GM19467 (cell line): Measurements from ENCODE around the gene CNRIP1.
A peak's percentile ranks its signal among the peaks of the same experiment; 100 is the strongest.

Experiments
- ATAC-seq: cut with Tn5 transposase; IDR thresholded peaks from one replicate; pipeline ENCODE4 v1.9.1; 2021; ENCODE audit warnings: mild to moderate bottlenecking, moderate library complexity; ENCODE audit not compliant: unreplicated experiment

CNRIP1 gene

DNA sequence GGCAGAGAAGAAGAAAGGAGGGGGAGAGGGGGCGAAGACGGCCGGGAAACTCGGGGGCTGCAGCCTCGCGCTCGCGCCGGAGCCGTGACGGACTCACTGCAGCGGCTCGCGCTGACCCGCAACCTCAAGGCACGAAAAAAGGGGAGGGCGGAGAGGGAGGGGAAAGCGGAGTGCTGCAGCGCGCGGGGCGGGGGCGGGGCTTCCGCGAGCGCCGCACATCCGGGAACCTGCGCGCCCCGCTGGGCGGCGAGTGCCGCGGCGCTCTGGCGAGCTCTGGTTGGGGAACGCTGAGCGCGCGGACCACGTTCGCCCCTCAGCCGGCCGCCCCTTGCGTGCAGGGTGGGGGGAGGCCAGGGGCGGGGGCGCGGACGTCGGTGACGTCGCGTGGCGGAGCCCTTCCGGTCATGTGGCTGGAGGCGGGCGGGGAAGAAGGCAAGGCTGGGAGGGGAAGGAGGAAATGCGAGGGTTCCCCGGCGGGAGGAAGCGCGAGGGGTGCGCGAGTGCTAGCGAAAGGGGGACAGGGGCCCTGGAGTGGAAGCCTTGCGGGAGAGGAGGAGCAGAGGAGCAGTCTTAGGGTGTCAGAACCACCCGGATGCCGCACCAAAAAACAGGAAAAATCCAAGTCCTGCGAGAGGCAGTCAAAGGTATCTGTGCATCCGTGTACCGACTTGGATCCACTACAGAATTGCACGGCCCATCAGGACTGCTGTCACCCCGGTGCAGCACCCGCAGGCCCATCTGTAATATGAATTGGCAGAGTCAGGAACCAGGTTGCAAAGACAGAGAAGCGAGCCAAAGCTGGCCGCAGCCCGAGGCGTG is 67.1 kb downstream of the CNRIP1 start, which contains the start of gene PPP3R1:
TSS of gene PPP3R1 (minus strand) at position 133 of the 819 bp plus-strand sequence. CDS start 405 bp downstream, outside the sequence.
- peak; percentile 76 for ATAC-seq

DNA sequence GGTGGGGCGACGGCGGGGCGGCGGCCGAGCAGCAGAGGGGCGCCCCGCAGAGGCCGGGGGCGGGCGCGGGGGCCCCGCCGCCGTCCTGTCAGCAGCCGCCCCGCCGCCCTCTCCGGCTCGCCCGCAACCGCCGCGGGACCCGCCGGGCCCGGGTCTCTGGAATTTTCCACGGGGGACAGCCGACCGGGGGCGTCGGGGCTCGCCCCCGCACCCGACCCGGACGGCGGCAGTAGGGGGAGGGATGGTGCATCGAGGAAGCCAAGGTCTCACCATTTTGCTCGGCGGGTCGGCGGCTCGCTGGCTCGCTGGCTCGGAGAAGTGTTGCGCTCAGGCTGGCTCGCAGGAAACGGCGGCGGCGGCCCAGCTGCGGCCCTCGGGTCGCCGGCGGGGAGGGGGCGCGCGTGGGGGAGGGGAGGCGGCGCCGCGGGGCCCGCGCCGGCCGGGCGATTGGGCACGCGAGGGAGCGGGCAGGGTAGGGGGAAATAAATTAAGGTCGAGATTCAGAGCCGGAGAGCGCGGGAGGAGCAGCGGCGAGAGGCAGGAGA is 67.8 kb downstream of the CNRIP1 start:
- ATAC-seq = peak; percentile 8

DNA sequence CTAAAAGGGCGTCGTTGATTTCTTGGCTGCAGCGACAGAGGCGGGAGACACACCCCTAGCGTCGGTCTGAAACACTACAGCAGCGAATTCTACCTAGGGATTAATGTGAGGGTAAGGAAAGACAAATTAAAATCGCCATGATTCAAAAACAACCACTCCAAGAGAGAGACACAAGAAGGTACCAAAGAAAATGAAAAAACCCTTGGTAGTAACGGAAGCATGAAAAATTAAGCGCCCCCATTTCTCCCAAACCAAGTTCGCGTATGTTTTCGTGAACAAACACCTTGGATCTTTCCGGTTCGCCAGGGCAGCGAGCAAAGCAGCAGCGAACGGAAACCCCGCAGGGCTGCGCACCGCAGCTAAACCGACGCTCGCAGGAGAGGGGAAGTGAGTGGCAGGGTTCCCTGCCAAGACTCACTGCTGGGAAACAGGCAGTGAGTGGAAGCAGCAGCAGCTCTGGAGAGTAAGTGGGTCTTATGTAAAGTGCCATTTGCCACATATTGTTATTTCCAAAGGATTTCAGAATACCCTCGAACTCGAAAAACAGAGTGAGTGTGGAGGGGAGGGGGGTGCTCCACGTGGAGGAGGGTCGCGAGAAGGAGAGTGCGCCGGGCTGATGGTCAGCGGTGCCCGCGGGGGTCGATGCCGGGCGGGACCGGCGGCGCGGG is 68.4 kb downstream of the CNRIP1 start:
- ATAC-seq = peak; percentile 52

DNA sequence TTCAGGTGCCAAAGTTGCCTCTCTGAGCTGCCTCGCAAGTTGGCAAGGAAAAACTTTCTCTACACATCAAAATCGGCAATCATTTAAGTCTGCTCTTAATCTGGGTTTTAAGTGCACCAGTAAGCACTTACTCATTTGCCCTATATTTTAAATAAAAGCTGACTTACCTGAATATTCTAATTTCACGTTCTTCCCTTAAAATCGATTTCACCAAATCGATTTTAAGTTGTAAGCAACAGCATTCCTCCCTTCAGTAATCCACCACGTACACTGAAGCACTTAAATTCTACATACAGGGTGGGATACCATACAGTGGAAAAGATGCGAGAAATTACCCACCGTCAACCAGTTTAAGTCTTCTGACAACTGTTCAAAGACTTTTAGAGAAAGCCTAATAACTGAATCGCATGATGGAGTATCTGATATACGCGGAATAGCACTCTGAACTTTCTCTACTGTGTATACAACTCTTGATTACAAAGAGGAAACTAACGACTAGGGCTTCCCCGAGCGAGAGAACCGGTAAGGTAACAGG is 69.0 kb downstream of the CNRIP1 start:
- ATAC-seq = no peak

DNA sequence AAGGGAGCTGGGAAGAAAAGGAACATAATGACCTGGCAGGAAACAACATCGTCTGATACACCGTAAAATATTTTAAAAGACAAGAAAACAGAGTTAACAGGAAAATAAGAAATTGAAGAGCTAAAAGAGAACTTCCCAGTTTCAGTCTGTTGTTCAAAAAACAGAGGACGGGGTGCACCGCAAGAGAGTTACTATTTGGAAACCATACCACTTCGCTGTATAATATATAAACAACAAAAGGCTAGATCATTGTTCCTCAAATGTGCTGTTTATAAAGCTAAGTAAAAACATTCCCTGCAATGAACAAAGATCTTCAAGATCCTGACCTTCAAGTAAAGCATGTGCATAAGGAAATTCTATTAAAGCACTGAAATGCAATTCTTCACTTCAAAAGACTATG is 69.6 kb downstream of the CNRIP1 start:
- ATAC-seq = no peak

DNA sequence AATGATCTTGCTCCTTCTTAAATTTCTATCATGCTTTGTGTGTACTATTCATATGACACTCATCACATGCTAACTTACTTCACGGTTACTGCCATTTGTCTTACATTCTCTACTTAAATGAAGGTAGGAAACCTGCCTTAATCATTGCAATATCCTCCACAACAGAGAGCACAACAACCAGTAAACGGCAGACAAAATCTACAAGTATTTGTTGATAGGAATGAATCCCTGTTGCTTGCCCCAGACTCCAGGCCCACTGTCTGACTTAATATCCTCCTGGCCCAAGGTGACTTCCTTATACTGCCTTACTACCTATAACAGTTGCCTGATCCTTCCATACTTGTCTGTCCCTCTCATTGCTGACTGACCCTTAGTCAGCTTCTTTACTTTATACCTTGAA is 70.9 kb downstream of the CNRIP1 start:
- no peak for ATAC-seq

DNA sequence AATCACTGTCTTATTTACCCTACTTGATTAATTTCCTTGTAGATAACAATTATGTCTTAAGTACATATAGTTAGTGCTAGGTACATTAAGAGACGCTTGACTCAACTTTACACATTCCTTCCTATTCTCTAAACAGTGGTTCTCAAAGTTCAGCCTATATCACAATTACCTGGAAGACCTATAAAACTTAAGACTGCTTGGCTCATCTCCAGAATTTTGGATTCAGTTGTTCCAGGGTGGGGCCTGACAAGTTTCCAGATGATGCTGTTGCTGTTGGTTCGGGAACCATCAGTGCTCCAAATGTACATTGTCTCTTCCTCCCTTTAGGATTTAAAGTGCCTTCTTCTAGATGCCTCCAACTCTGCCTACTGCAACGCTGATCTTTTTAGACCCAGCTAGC is 71.4 kb downstream of the CNRIP1 start:
- ATAC-seq = no peak

DNA sequence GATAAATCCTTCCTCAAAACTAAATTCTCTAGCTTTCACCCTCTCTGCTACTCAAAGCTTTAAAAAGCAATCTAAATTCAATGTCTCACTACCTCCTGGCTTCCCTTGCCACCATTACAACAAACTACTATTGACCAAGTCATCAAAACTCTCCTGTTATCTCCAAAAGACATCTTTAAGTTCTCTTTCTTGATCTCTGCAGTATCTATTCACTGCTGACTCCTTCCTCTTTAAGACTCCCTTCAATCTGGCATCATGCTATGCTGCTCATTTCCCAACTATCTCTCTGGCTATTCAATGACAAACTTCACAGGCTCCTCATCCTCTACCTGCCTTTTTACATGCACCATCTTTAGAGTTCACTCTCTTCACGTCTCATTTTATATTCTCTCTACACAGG is 73.4 kb downstream of the CNRIP1 start:
- no peak for ATAC-seq

DNA sequence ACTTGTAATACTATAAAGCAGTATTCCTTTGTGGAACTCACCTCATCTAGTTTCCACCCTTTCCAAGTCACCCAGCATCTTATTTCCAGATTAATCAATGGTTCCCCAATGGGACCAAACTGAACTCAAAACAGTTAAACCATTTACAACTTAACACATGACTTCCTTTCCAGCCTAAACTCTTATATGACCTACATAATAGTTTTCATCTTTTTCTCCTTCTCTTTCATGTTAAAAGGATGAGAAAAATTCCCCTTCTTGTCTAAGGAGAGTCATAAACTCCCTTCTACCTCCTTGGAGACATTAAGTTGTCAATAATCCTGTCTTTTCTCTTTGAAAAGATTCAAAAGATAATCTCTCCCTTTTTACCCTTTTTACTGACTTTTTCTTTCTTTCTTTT is 74.1 kb downstream of the CNRIP1 start:
- ATAC-seq = no peak

DNA sequence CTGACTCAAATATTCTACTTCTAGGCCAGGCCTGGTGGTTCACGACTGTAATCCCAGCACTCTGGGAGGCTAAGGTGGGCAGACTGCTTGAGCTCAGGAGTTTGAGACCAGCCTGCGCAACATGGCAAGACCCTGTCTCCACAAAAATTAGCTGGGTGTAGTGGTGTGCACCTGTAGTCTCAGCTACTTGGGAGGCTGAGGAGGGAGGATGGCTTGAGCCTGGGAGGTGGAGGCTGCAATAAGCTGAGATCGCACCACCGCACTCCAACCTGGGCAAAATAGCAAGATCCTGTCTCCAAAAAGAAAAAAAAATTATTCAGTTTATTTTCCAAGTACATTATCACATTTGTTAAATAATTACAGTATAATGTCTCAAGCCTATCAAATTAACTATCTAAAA is 74.7 kb downstream of the CNRIP1 start:
- no peak for ATAC-seq

DNA sequence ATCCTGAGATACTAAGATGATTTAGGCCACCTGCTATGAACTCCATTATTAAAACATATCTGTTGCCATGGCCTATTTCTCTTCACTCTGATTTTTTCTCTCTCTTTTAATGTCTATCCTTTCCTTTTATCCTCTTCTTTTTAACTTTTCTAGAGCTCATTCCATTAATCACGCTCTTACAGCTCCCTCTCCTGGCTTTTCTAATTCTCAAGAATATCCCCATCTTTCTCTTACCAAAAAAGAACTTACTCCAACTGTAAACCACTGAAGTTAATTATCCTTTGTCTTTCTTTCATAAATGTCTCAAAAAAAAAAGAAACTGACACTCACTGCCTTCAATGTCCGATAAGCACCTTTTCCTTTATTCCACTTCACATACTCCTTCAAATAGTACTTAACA is 75.3 kb downstream of the CNRIP1 start:
- ATAC-seq = no peak
